GM18498 (cell line): ENCODE measurements around the gene AP2B1.
"Not testable (repeated sequence)": the region's sequence is repeated elsewhere in the genome, so short reads cannot be mapped to it uniquely, and the experiment has no call there.

ENCODE experiments used
- ATAC-seq: cut with Tn5 transposase; IDR thresholded peaks from one replicate; pipeline ENCODE4 v1.9.1; 2021; ENCODE audit warnings: mild to moderate bottlenecking, moderate library complexity; ENCODE audit not compliant: unreplicated experiment

Gene AP2B1

GRCh38 chr17:35587074-35587961, at the start of gene AP2B1:
TSS of gene AP2B1 (plus strand) at chr17:35587322. CDS start at chr17:35594031, 6,709 bp downstream.
- ATAC-seq: peak; percentile 93

- no peak for ATAC-seq
Measured at GRCh38 chr17:35537601-35538141, 49.5 kb upstream of the AP2B1 start, which contains the start of gene SLFN12L. TSS of gene SLFN12L (minus strand) at chr17:35537678. CDS start at chr17:35522364, 15,314 bp downstream.

GRCh38 chr17:35539659-35540026, 47.5 kb upstream of the AP2B1 start:
- no peak for ATAC-seq

GRCh38 chr17:35540589-35541404, 46.3 kb upstream of the AP2B1 start:
- no peak for ATAC-seq

- no peak for ATAC-seq
Measured at GRCh38 chr17:35541434-35541833, 45.7 kb upstream of the AP2B1 start.

GRCh38 chr17:35542990-35543389, 44.1 kb upstream of the AP2B1 start:
- no peak for ATAC-seq

GRCh38 chr17:35543856-35544255, 43.3 kb upstream of the AP2B1 start:
- ATAC-seq: no peak

- ATAC-seq: no peak
Measured at GRCh38 chr17:35545150-35545549, 42.0 kb upstream of the AP2B1 start.

GRCh38 chr17:35546487-35546886, 40.6 kb upstream of the AP2B1 start:
- ATAC-seq: no peak

GRCh38 chr17:35548208-35548810, 38.8 kb upstream of the AP2B1 start:
- no peak for ATAC-seq

- no peak for ATAC-seq
Measured at GRCh38 chr17:35548978-35549377, 38.1 kb upstream of the AP2B1 start.

GRCh38 chr17:35553310-35553709, 33.8 kb upstream of the AP2B1 start:
- ATAC-seq: no peak

GRCh38 chr17:35554668-35555067, 32.5 kb upstream of the AP2B1 start:
- ATAC-seq: no peak

GRCh38 chr17:35555691-35556090, 31.4 kb upstream of the AP2B1 start:
- ATAC-seq: no peak

- ATAC-seq: no peak
Measured at GRCh38 chr17:35557353-35557752, 29.8 kb upstream of the AP2B1 start.

GRCh38 chr17:35559495-35560210, 27.5 kb upstream of the AP2B1 start:
- ATAC-seq: no peak

- no peak for ATAC-seq
Measured at GRCh38 chr17:35560703-35561102, 26.4 kb upstream of the AP2B1 start, which contains the start of gene SLFN14. TSS of gene SLFN14 (minus strand) at chr17:35560819. CDS start at chr17:35558062, 2,757 bp downstream.

GRCh38 chr17:35563181-35563580, 23.9 kb upstream of the AP2B1 start:
- not testable (repeated sequence) for ATAC-seq

GRCh38 chr17:35566968-35567367, 20.2 kb upstream of the AP2B1 start:
- no peak for ATAC-seq

GRCh38 chr17:35568561-35568960, 18.6 kb upstream of the AP2B1 start:
- no peak for ATAC-seq
